ENCODE measurements around the gene PCSK5. TPM values are rescaled to one million over a fixed set of nuclear protein-coding genes. Genes with fewer than 3 reads are reported as not detected.

The PCSK5 gene
- total RNA-seq, 1 donor from 2014 or later = 18.3 TPM

- Mint-ChIP-seq H3K4me1 (ENCODE audit: unreplicated experiment) (no peaks in the 10 kb centered on the region), H3K27me3 (ENCODE audit: unreplicated experiment) (no peaks in the 10 kb centered on the region), H3K27ac (ENCODE audit: unreplicated experiment) (no peak overlapping the region), H3K4me3 (ENCODE audit: unreplicated experiment) (no peak overlapping the region), H3K36me3 (ENCODE audit: unreplicated experiment) (peaks cover 12% of the 10 kb centered on the region), H3K9me3 (ENCODE audit: unreplicated experiment) (no peaks in the 10 kb centered on the region)
- no peak for TF ChIP-seq CTCF (IDR thresholded peaks at IDR 0.05)
- no peak for DNase-seq (ENCODE audit: extremely low spot score, unreplicated experiment)
Observed at GRCh38 chr9:76036762-76037161, 146.3 kb downstream of the PCSK5 start.

- Mint-ChIP-seq H3K27ac (ENCODE audit: unreplicated experiment) (no peak overlapping the region), H3K27me3 (ENCODE audit: unreplicated experiment) (no peaks in the 10 kb centered on the region), H3K9me3 (ENCODE audit: unreplicated experiment) (no peaks in the 10 kb centered on the region), H3K4me3 (ENCODE audit: unreplicated experiment) (no peak overlapping the region), H3K4me1 (ENCODE audit: unreplicated experiment) (no peaks in the 10 kb centered on the region), H3K36me3 (ENCODE audit: unreplicated experiment) (peaks cover 8% of the 10 kb centered on the region)
- no peak for TF ChIP-seq CTCF (IDR thresholded peaks at IDR 0.05)
- no peak for DNase-seq (ENCODE audit: extremely low spot score, unreplicated experiment)
Observed at GRCh38 chr9:76037587-76038225, 147.2 kb downstream of the PCSK5 start.

- H3K27me3 Mint-ChIP-seq (ENCODE audit: unreplicated experiment) = no peaks in the 10 kb centered on the region
Observed at GRCh38 chr9:76038431-76038830, 148.0 kb downstream of the PCSK5 start.

GRCh38 chr9:76044266-76044819 lies 153.9 kb downstream of the PCSK5 start:
- DNase-seq (ENCODE audit: extremely low spot score, unreplicated experiment) = no peak
- H3K27ac Mint-ChIP-seq (ENCODE audit: unreplicated experiment) = no peak overlapping the region
- no peak for TF ChIP-seq CTCF (IDR thresholded peaks at IDR 0.05)

More at GRCh38 chr9:76038431-76038830, 148.0 kb downstream of the PCSK5 start:
- no peaks in the 10 kb centered on the region for H3K4me1 Mint-ChIP-seq (ENCODE audit: unreplicated experiment)
- no peaks in the 10 kb centered on the region for H3K9me3 Mint-ChIP-seq (ENCODE audit: unreplicated experiment)
- peaks cover 8% of the 10 kb centered on the region for H3K36me3 Mint-ChIP-seq (ENCODE audit: unreplicated experiment)
- H3K27ac Mint-ChIP-seq (ENCODE audit: unreplicated experiment) = no peak overlapping the region
- DNase-seq (ENCODE audit: extremely low spot score, unreplicated experiment) = no peak
- H3K4me3 Mint-ChIP-seq (ENCODE audit: unreplicated experiment) = no peak overlapping the region
- TF ChIP-seq CTCF (IDR thresholded peaks at IDR 0.05) = no peak

GRCh38 chr9:76045221-76045620 lies 154.7 kb downstream of the PCSK5 start:
- no peaks in the 10 kb centered on the region for H3K4me1 Mint-ChIP-seq (ENCODE audit: unreplicated experiment)
- no peak overlapping the region for H3K27ac Mint-ChIP-seq (ENCODE audit: unreplicated experiment)
- no peak overlapping the region for H3K4me3 Mint-ChIP-seq (ENCODE audit: unreplicated experiment)
- no peaks in the 10 kb centered on the region for H3K36me3 Mint-ChIP-seq (ENCODE audit: unreplicated experiment)
- no peaks in the 10 kb centered on the region for H3K9me3 Mint-ChIP-seq (ENCODE audit: unreplicated experiment)
- DNase-seq (ENCODE audit: extremely low spot score, unreplicated experiment) = no peak
- no peak for TF ChIP-seq CTCF (IDR thresholded peaks at IDR 0.05)
- no peaks in the 10 kb centered on the region for H3K27me3 Mint-ChIP-seq (ENCODE audit: unreplicated experiment)

More at GRCh38 chr9:76044266-76044819, 153.9 kb downstream of the PCSK5 start:
- Mint-ChIP-seq H3K27me3 (ENCODE audit: unreplicated experiment) (no peaks in the 10 kb centered on the region), H3K4me3 (ENCODE audit: unreplicated experiment) (no peak overlapping the region), H3K36me3 (ENCODE audit: unreplicated experiment) (no peaks in the 10 kb centered on the region), H3K4me1 (ENCODE audit: unreplicated experiment) (no peaks in the 10 kb centered on the region), H3K9me3 (ENCODE audit: unreplicated experiment) (no peaks in the 10 kb centered on the region)
